Activated CD8-positive, alpha-beta memory T cell treated with anti-CD3 and anti-CD28 coated beads for 1 hour (primary cell): ENCODE measurements around the gene APBA2.
"Not testable (repeated sequence)": the region's sequence is repeated elsewhere in the genome, so short reads cannot be mapped to it uniquely, and the experiment has no call there.

Experiments used
- DNase-seq, 2 donors: peaks; one replicate each; pipeline ENCODE4 v3.0.0-alpha.2; 2020; ENCODE audit warnings: low read depth in 1 of 2; ENCODE audit errors: extremely low read depth in 1 of 2

APBA2 gene

GRCh38 chr15:28885630-28886430 lies at the start of gene APBA2:
APBA2 (plus strand) TSS chr15:28885974; CDS start chr15:29053885, 167,911 bp downstream.
- peak in 1 of 2 donors; percentile 24 for DNase-seq

GRCh38 chr15:28840285-28840684 lies 45.5 kb upstream of the APBA2 start:
- not testable (repeated sequence) for DNase-seq

GRCh38 chr15:28842210-28842609 lies 43.6 kb upstream of the APBA2 start:
- not testable (repeated sequence) for DNase-seq

- not testable (repeated sequence) for DNase-seq
Measured at GRCh38 chr15:28843520-28843919, 42.3 kb upstream of the APBA2 start.

- DNase-seq, result not testable (repeated sequence)
Measured at GRCh38 chr15:28844147-28844546, 41.6 kb upstream of the APBA2 start.

GRCh38 chr15:28847247-28847646 lies 38.5 kb upstream of the APBA2 start:
- not testable (repeated sequence) for DNase-seq

- DNase-seq, result not testable (repeated sequence)
Measured at GRCh38 chr15:28847959-28848358, 37.8 kb upstream of the APBA2 start.

- DNase-seq, result not testable (repeated sequence)
Measured at GRCh38 chr15:28848521-28848920, 37.3 kb upstream of the APBA2 start, which contains the start of gene GOLGA6L7. GOLGA6L7 (minus strand) TSS chr15:28848644; CDS start chr15:28848549, 95 bp downstream.

GRCh38 chr15:28849271-28849670 lies 36.5 kb upstream of the APBA2 start:
- not testable (repeated sequence) for DNase-seq

GRCh38 chr15:28849766-28850165 lies 36.0 kb upstream of the APBA2 start:
- not testable (repeated sequence) for DNase-seq

GRCh38 chr15:28853654-28854053 lies 32.1 kb upstream of the APBA2 start:
- not testable (repeated sequence) for DNase-seq

GRCh38 chr15:28854578-28854977 lies 31.2 kb upstream of the APBA2 start:
- not testable (repeated sequence) for DNase-seq

GRCh38 chr15:28861031-28861534 lies 24.7 kb upstream of the APBA2 start:
- DNase-seq, result no peak

- not testable (repeated sequence) for DNase-seq
Measured at GRCh38 chr15:28861589-28862293, 24.0 kb upstream of the APBA2 start.

- DNase-seq, result no peak
Measured at GRCh38 chr15:28868744-28869345, 16.9 kb upstream of the APBA2 start.

- no peak for DNase-seq
Measured at GRCh38 chr15:28871168-28871567, 14.6 kb upstream of the APBA2 start.

GRCh38 chr15:28873006-28873405 lies 12.8 kb upstream of the APBA2 start:
- no peak for DNase-seq

GRCh38 chr15:28873585-28874190 lies 12.1 kb upstream of the APBA2 start:
- no peak for DNase-seq

GRCh38 chr15:28875461-28876000 lies 10.2 kb upstream of the APBA2 start:
- no peak for DNase-seq

GRCh38 chr15:28876131-28876844 lies 9.5 kb upstream of the APBA2 start:
- no peak for DNase-seq
